ENCODE measurements around the gene TBC1D1. TPM values are rescaled to one million over a fixed set of nuclear protein-coding genes. Genes with fewer than 3 reads are reported as not detected.

The TBC1D1 gene
- polyA plus RNA-seq, 1 donor from 2014 or later: 23.2 TPM

GRCh38 chr4:38021751-38022150 lies 130.9 kb downstream of the TBC1D1 start:
- Histone ChIP-seq H3K4me2 (ENCODE audit: low read length) (no peak overlapping the region), H3K79me2 (replicated peaks; ENCODE audit: insufficient read depth, low read length) (no peaks in the 10 kb centered on the region), H3K27me3 (ENCODE audit: insufficient read depth, low read depth, low read length) (no peaks in the 10 kb centered on the region), H3K27ac (ENCODE audit: low read length) (no peak overlapping the region), H4K20me1 (ENCODE audit: insufficient read depth) (no peaks in the 10 kb centered on the region), H3K9me2 (ENCODE audit: insufficient read depth, low read length) (no peaks in the 10 kb centered on the region), H3K9ac (ENCODE audit: low read length) (no peak overlapping the region), H3F3A (ENCODE audit: insufficient read depth, low read length, poor library complexity, severe bottlenecking) (no peaks in the 10 kb centered on the region), H3K4me3 (ENCODE audit: low read length) (no peak overlapping the region), H2AFZ (ENCODE audit: low read depth, low read length) (no peak overlapping the region), H3K36me3 (ENCODE audit: insufficient read depth, low read length) (no peaks in the 10 kb centered on the region), H3K9me3 (ENCODE audit: low read length) (no peaks in the 10 kb centered on the region)
- TF ChIP-seq MXI1 (conservative IDR thresholded peaks at IDR 0.05; ENCODE audit: poor library complexity, severe bottlenecking) (no peak), REST (IDR thresholded peaks at IDR 0.05; ENCODE audit: borderline replicate concordance) (no peak), RAD21 (conservative IDR thresholded peaks at IDR 0.05) (no peak), POLR2AphosphoS5 (IDR thresholded peaks at IDR 0.05) (no peak), EP300 (conservative IDR thresholded peaks at IDR 0.05; ENCODE audit: poor library complexity, severe bottlenecking) (no peak), TAF1 (IDR thresholded peaks at IDR 0.05; ENCODE audit: low read depth) (no peak), SMC3 (conservative IDR thresholded peaks at IDR 0.05; ENCODE audit: poor library complexity) (no peak), EZH2 (IDR thresholded peaks at IDR 0.05; ENCODE audit: borderline replicate concordance, insufficient read depth, low read length, poor library complexity, severe bottlenecking) (no peak)

DNA sequence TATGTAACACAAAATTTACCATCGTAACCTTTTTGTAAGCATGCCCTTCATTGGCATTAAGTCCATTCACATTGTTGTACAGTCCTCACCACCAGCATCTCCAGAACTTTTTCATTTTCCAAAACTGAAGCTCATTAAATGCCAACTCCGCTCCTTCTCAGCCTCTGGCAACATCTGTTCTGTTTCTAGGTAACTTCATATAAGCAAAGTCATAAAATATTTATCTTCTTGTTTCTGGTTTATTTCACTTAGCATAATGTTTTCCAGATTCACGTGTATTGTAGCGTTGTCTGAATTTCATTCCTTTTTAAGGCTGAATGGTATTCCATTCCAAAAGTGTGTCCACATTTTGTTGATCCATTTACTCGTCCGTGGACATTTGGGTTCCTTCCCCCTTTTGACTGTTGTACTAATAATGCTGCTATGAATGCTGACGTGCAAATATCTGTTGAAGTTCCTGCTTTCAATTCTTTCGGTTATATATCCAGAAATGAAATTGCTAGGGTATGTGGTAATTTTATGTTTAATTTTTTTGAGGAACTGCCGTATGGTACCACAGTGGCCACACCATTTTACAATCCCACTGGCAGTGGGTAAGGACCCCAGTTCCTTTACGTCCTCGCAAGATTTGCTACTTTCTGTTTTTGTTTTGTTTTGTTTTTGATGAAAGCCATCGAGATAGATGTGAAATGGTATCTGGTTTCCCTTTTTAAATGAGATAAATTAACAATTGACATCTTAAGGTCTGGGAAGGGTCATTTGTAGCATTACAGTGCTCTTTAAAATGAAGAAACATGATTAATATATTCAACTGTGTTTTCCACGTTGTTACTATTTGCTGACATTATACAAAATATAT lies 132.7 kb downstream of the TBC1D1 start:
- no peak overlapping the region for H3K4me3 ChIP-seq (ENCODE audit: low read length)
- H3K79me2 ChIP-seq (replicated peaks; ENCODE audit: insufficient read depth, low read length): no peaks in the 10 kb centered on the region
- no peaks in the 10 kb centered on the region for H3K9me3 ChIP-seq (ENCODE audit: low read length)
- no peaks in the 10 kb centered on the region for H3K27me3 ChIP-seq (ENCODE audit: insufficient read depth, low read depth, low read length)
- H3K9ac ChIP-seq (ENCODE audit: low read length): no peak overlapping the region
- H2AFZ ChIP-seq (ENCODE audit: low read depth, low read length): no peak overlapping the region
- TF ChIP-seq EZH2 (IDR thresholded peaks at IDR 0.05; ENCODE audit: borderline replicate concordance, insufficient read depth, low read length, poor library complexity, severe bottlenecking): no peak
- TF ChIP-seq REST (IDR thresholded peaks at IDR 0.05; ENCODE audit: borderline replicate concordance): no peak
- TF ChIP-seq POLR2AphosphoS5 (IDR thresholded peaks at IDR 0.05): no peak
- TF ChIP-seq EP300 (conservative IDR thresholded peaks at IDR 0.05; ENCODE audit: poor library complexity, severe bottlenecking): no peak
- no peak for TF ChIP-seq MXI1 (conservative IDR thresholded peaks at IDR 0.05; ENCODE audit: poor library complexity, severe bottlenecking)
- TF ChIP-seq TAF1 (IDR thresholded peaks at IDR 0.05; ENCODE audit: low read depth): no peak
- no peak for TF ChIP-seq SMC3 (conservative IDR thresholded peaks at IDR 0.05; ENCODE audit: poor library complexity)
- no peak overlapping the region for H3K27ac ChIP-seq (ENCODE audit: low read length)
- H4K20me1 ChIP-seq (ENCODE audit: insufficient read depth): no peaks in the 10 kb centered on the region
- H3K36me3 ChIP-seq (ENCODE audit: insufficient read depth, low read length): no peaks in the 10 kb centered on the region
- no peaks in the 10 kb centered on the region for H3K9me2 ChIP-seq (ENCODE audit: insufficient read depth, low read length)
- no peak overlapping the region for H3K4me2 ChIP-seq (ENCODE audit: low read length)
- no peaks in the 10 kb centered on the region for H3F3A ChIP-seq (ENCODE audit: insufficient read depth, low read length, poor library complexity, severe bottlenecking)

Data from neural cell (in vitro differentiated cells).